Dendritic cell treated with granulocyte-macrophage colony-stimulating factor and Interleukin-4, amounts not matched to agents 40 ng/mL and 50 ng/mL, for 4 days (primary cell): ENCODE results near the gene TLR4.

Experiments
- H3K27ac Mint-ChIP-seq: one replicate; pipeline ENCODE4 v1.8.0; 2022; ENCODE audit warnings: mild to moderate bottlenecking, mixed read lengths
- H3K27me3 Mint-ChIP-seq: one replicate; pipeline ENCODE4 v1.8.0; 2022; ENCODE audit warnings: mild to moderate bottlenecking, mixed read lengths
- H3K36me3 Mint-ChIP-seq: one replicate; pipeline ENCODE4 v1.8.0; 2022; ENCODE audit warnings: low read depth, mixed read lengths
- H3K4me1 Mint-ChIP-seq: one replicate; pipeline ENCODE4 v1.8.0; 2022; ENCODE audit warnings: low read depth, mixed read lengths
- H3K4me3 Mint-ChIP-seq: one replicate; pipeline ENCODE4 v1.8.0; 2022; ENCODE audit warnings: mild to moderate bottlenecking, moderate library complexity, mixed read lengths
- H3K9me3 Mint-ChIP-seq: one replicate; pipeline ENCODE4 v1.8.0; 2022; ENCODE audit warnings: mixed read lengths
- intact Hi-C: fragments of 100-400 bp; cut with micrococcal nuclease; formaldehyde crosslinking; loops from one replicate; pipeline ENCODE4 v1.15.0; 2022

The TLR4 gene

DNA sequence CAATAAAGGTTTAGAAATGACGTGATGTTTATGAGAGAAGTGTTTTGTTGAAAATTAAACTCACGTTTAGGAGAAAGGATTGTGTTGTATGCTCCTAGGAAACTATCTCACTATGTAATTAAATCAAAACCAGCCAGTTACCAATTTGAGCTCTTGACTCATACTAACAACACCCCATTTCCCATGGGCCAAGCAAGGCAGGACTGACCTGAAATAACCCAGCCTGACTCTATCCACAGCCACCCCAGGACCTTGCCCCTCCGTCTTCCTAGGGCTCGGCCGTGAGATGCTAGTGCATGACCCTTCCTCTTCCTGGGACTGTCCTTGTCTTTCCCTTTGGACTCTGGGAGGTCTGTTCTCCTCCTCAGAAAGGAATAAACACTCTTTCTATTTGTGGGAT lies 16.4 kb downstream of the TLR4 start:
- H3K36me3 Mint-ChIP-seq = peaks cover 23% of the 10 kb centered on the region
- peaks cover 74% of the 10 kb centered on the region for H3K4me1 Mint-ChIP-seq
- peak overlapping the region; percentile 53 for H3K27ac Mint-ChIP-seq
- H3K27me3 Mint-ChIP-seq = no peaks in the 10 kb centered on the region
- intact Hi-C loops = loop anchor here (5.0 kb wide), 1 partner anchor 62 kb away; no protein-coding TSS in a partner anchor
- H3K4me3 Mint-ChIP-seq = no peak overlapping the region
- no peaks in the 10 kb centered on the region for H3K9me3 Mint-ChIP-seq

DNA sequence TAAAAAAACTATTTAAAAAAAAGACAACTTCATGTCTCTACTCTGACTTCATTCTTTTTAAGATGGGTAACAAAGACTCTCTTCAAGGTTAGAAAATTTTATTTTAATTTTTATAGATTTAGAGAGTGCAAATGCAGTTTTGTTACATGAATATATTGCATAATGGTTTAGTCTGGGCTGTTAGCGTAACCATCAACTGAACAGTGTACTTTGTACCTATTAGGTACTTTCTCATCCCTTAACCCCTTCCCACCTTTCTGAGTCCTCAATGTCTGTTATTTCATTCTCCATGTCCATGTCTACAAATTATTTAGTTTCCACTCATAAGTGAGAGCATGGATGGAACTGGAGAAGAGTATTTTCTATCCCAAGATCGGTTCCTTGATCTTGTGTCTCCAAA lies 16.8 kb downstream of the TLR4 start:
- intact Hi-C loops = loop anchor here (5.0 kb wide), 1 partner anchor 61 kb away; no protein-coding TSS in a partner anchor
- Mint-ChIP-seq H3K4me1 (peaks cover 74% of the 10 kb centered on the region), H3K4me3 (no peak overlapping the region), H3K27me3 (no peaks in the 10 kb centered on the region), H3K27ac (peak overlapping the region; percentile 53), H3K9me3 (no peaks in the 10 kb centered on the region), H3K36me3 (peaks cover 19% of the 10 kb centered on the region)

DNA sequence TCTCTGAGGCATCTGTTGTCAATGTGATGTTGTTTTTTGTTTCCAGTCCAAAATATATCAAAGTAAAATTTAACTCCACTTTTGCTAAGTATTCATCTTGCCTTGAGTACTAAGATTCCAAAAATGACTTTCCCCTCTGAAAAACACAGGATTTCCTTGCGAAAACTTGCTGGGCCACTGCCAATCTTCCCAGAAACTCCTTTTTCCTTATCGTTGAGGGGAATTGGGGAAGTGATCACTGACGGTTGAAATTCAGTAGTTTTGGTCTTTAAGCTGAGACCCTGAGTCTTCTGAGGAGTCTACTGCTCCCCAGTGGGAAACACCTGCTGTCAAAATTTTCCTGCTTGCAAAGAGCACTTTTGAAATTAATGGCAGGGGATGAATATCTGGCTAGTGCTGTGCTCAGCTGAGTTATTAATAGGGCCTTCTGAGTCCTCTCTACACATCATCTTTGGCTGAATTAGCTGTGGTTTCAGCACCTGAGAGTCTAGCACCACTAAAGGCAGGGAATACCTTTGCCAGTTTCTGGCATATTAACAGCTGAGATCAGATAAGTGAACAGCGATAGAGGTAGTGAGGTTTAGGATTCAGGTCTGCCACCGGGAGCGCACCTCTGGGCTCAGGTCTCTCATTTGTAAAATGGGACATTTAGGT lies 18.0 kb downstream of the TLR4 start:
- H3K9me3 Mint-ChIP-seq = no peaks in the 10 kb centered on the region
- H3K27me3 Mint-ChIP-seq = no peaks in the 10 kb centered on the region
- peaks cover 64% of the 10 kb centered on the region for H3K4me1 Mint-ChIP-seq
- H3K36me3 Mint-ChIP-seq = peaks cover 6% of the 10 kb centered on the region
- intact Hi-C loops = loop anchor here (5.0 kb wide), 1 partner anchor 60 kb away; no protein-coding TSS in a partner anchor
- H3K4me3 Mint-ChIP-seq = no peak overlapping the region
- H3K27ac Mint-ChIP-seq = no peak overlapping the region

DNA sequence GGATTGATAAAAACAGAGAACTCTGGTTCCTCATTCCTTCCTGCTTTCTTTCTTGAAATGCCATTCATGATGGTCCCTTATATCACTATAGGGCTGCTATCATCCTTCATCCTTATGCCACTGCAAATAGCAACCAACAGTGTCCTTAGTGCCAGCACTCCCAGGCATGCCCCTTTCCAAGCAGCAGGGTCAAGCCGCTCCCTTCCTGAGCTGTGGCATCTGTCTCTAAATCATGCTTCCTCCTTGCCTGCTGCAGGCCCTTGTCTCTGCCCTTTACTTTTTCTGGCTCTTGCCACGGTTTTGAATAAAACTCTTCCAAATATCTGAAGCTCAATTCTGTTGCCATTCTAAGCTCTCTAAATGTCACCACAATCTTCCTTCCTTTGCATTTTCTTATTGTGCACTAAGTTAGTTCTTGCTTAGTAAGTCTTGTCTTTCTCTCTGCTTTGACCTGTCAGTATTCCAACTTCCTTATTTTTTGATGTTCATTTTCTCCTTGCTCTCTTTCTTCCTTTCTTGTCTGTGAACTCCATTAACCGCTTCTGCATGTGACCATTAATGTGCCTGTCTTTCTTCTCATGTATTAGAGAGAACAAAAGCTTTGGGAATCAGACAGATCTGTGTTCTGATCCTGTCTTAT lies 19.9 kb downstream of the TLR4 start:
- Mint-ChIP-seq H3K27me3 (no peaks in the 10 kb centered on the region), H3K27ac (peak overlapping the region; percentile 78), H3K36me3 (no peaks in the 10 kb centered on the region), H3K4me3 (peak overlapping the region; percentile 39), H3K9me3 (no peaks in the 10 kb centered on the region), H3K4me1 (peaks cover 57% of the 10 kb centered on the region)
- intact Hi-C loops = loop anchor here (5.0 kb wide), 1 partner anchor 58 kb away; no protein-coding TSS in a partner anchor

DNA sequence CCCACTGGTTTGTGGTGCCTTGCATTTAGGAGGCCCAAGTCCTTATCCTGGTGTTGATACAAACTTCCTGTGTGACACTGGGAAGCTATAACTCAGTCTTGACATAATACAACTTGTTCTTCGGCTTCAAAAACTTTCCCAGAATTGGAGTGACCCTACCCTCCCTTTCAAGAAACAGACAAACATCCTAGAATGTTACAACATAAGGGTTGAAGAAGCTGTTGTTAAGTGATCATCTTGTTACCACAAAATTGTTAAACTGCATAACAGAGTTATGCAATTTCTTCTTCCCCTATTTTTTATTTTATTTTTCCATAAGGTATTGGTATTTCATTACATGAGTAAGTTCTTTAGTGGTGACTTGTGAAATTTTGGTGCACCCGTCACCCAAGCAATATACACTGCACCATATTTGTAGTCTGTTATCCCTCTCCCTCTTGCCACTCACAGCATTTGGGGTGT lies 21.3 kb downstream of the TLR4 start:
- Mint-ChIP-seq H3K4me1 (peaks cover 69% of the 10 kb centered on the region), H3K36me3 (no peaks in the 10 kb centered on the region), H3K9me3 (no peaks in the 10 kb centered on the region), H3K27me3 (no peaks in the 10 kb centered on the region), H3K27ac (no peak overlapping the region), H3K4me3 (no peak overlapping the region)
- intact Hi-C loops = no loop called here

DNA sequence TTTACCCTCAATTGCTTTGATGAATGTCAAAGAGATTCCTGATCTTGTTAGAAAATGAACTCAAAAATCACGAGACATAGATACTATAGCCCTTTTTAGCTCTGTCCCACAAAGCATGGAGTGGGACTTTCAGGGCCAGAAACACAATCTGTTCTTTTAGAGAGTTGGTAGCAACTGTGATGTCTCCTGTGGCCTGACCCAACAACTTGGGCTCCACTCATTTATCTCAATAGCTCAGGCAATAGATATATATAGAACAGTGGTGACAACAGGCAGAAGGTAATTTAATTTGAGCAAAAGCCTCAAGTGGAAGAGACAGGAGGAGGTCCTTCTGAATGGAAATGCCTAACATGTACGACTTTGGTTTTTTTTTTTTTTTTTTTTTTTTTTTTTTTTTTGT lies 25.2 kb downstream of the TLR4 start:
- Mint-ChIP-seq H3K36me3 (no peaks in the 10 kb centered on the region), H3K27me3 (no peaks in the 10 kb centered on the region), H3K4me1 (peaks cover 59% of the 10 kb centered on the region), H3K9me3 (no peaks in the 10 kb centered on the region), H3K4me3 (no peak overlapping the region), H3K27ac (no peak overlapping the region)
- intact Hi-C loops = no loop called here

DNA sequence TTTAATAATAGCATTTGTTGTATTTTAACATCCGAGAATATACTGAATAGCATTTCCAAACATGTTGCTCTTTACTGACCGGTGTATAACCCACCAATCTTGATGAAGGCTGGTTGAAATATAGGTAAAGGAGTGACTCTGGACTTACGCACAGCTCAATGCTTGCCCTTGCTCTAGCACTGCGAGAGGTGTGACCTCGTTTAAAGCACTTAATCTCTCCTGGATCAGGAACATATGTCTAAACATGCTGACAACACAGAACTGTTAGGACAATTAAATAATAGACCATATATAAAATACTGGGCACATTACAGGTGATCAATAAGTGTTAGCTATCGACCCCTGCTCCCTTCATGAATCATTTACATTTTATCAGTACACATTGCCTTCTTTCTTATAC lies 28.3 kb downstream of the TLR4 start:
- Mint-ChIP-seq H3K27me3 (no peaks in the 10 kb centered on the region), H3K9me3 (no peaks in the 10 kb centered on the region), H3K4me1 (peaks cover 45% of the 10 kb centered on the region), H3K36me3 (no peaks in the 10 kb centered on the region), H3K27ac (no peak overlapping the region), H3K4me3 (no peak overlapping the region)
- intact Hi-C loops = no loop called here

DNA sequence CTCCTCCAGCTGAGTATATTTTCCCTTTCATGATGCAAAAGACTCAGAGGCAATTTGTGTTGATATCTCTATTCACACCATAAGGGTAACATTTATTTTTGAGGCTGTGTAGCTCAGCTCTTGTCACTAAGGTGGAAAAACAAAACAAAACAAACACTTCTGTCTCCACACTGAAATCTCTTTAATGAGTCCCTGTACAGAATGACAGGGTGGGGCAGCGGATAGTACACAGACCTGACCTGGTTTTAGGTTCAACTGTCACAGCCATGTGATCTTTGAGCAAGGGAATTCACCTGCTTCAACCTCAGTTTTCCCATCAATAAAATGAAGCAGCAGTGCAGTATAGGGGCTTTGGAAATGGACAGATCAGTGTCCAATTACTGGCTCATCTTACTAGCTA lies 29.3 kb downstream of the TLR4 start:
- no peaks in the 10 kb centered on the region for H3K36me3 Mint-ChIP-seq
- intact Hi-C loops = no loop called here

DNA sequence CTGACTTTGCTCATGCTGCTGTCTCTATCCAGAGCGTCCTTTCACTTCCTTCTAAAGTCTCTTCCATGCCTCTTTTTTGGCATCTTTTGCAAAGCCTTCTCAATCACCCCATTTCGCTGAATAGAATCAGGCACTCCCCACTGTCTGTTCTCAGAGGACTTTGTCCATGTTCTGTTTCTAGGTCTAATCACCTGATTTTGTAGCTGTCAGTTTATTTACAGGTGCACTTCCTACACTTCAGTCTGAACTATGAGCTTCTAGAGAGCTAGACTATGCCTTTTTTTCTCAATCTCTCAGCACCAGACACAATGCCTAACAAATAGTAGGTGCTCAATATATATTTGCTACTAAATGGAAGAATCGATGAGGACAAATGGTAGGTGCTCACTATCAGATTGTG lies 29.9 kb downstream of the TLR4 start:
- no peaks in the 10 kb centered on the region for H3K36me3 Mint-ChIP-seq
- no peak overlapping the region for H3K27ac Mint-ChIP-seq
- no peaks in the 10 kb centered on the region for H3K27me3 Mint-ChIP-seq
- intact Hi-C loops = no loop called here
- H3K9me3 Mint-ChIP-seq = no peaks in the 10 kb centered on the region
- H3K4me3 Mint-ChIP-seq = no peak overlapping the region
- peaks cover 46% of the 10 kb centered on the region for H3K4me1 Mint-ChIP-seq

More for the DNA sequence above, 29.3 kb downstream of the TLR4 start:
- no peaks in the 10 kb centered on the region for H3K27me3 Mint-ChIP-seq
- no peaks in the 10 kb centered on the region for H3K9me3 Mint-ChIP-seq
- no peak overlapping the region for H3K4me3 Mint-ChIP-seq
- peak overlapping the region; percentile 0 for H3K27ac Mint-ChIP-seq
- peaks cover 46% of the 10 kb centered on the region for H3K4me1 Mint-ChIP-seq

DNA sequence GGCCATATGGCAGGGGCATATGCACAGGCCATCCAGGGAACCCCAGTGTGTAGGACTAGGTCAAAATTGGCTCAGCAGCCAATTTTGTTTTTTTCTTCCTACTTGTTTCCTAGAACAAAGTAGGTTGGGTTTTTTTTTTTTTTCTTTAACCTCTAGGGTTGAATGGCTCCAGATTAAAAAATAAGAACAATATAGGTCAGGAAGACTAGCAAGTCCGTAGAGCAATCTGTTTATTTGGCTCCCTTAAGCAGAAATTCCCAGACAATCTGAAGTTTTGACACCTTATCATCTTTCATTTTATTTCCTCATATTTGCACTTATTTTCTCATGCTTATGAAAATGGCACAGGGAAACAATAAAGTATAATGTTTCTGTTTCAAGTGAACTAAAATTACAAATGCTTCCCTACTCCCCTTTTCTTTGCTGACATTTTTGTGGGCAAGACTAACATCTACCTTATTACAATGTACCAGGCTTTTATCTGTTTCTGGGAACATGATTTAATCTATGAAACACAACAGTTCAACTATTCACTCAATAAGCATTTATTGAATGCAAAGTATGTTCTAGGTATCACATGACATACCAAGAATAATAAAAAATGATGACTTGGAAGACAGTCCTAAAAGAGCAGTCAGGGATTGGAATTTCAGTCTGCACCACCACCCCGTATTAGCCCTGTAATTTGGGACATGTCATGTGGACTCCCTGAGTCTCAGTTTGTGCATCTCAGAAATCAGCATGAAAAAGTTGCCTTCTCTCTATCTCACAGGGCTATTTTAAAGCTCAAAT lies 30.5 kb downstream of the TLR4 start:
- H3K27ac Mint-ChIP-seq = no peak overlapping the region
- no peaks in the 10 kb centered on the region for H3K9me3 Mint-ChIP-seq
- H3K4me3 Mint-ChIP-seq = no peak overlapping the region
- intact Hi-C loops = no loop called here
- H3K27me3 Mint-ChIP-seq = no peaks in the 10 kb centered on the region
- no peaks in the 10 kb centered on the region for H3K36me3 Mint-ChIP-seq
- H3K4me1 Mint-ChIP-seq = peaks cover 40% of the 10 kb centered on the region

DNA sequence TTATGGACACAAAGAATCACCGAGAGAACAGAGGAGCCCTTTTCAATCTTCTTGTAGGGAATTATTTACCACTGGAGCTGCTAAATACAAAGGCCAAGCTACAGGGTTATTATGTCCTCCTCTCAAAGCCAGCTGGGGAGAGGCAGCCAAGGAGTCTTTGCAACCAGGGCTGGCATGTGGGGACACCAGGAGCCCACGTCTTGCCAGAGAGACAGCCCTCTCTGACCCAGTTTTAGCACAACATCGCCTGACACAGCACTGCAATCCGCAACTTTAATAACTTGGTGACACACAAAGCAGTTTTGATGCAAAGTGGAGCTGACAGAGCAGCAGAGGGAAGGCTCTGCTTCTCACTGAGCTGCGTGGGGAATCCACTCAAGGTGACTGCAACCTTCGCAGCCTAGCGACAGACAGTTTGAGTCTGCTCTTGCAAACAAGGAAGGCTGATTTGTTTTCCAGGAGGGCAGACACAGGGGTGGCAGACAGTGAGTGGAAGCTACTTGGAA lies 33.6 kb downstream of the TLR4 start:
- intact Hi-C loops = no loop called here

DNA sequence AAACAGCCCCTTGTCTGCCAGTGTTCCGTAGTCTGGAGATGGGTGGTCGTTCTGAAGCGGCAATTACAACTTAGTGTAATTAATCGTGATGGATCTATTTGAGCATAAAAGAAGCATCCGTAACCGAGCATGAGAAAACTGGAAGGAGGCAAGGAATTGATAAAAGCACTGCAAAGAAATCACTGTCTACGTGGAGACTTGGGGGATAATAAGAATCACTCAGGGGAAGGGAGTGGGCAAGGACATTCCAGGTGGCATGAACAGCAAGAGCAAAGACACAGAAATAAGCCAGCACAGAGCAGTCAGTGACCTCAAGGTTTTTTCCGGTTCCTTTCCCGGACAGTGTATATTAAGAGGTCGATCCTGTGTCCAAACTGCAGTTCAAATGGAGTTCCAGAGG lies 35.0 kb downstream of the TLR4 start:
- H3K4me3 Mint-ChIP-seq = no peak overlapping the region

More for the DNA sequence above, 33.6 kb downstream of the TLR4 start:
- no peaks in the 10 kb centered on the region for H3K9me3 Mint-ChIP-seq
- peaks cover 6% of the 10 kb centered on the region for H3K27me3 Mint-ChIP-seq
- no peak overlapping the region for H3K4me3 Mint-ChIP-seq
- no peak overlapping the region for H3K27ac Mint-ChIP-seq
- no peaks in the 10 kb centered on the region for H3K36me3 Mint-ChIP-seq
- H3K4me1 Mint-ChIP-seq = peaks cover 22% of the 10 kb centered on the region

DNA sequence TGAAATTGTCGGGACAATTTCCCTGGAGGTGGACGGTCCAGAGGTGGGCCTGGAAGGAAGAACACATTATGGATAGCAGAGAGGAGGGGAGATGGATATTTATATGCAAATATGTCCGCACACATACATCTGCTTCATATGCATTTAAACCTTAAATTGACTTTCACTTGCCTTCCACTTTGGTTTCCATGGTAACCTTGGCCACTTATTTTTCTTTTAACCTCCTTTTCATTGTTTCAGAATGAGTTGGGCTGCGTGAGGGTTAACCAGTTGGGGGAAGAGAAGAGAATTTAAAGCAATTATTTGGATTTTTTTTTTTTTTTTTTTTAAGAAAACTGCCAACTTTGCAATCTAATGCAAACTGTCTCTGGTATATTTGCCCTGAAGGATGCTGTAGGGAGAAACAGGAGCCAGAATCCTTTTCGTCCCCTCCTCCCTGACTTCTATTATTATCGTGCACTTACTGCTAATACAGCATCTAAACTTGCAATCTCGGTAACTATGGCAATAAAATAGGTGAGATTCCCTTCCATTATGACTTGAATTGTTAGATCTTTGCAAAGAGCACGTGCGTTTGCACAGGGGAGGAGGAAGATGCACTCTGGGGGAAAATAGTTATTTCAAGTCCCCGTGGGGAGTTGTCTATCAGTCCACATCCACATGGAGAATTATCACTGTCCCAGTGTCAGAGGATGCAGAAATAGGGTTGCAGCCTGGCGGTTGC lies 35.6 kb downstream of the TLR4 start:
- Mint-ChIP-seq H3K4me1 (peaks cover 18% of the 10 kb centered on the region), H3K36me3 (no peaks in the 10 kb centered on the region), H3K4me3 (no peak overlapping the region), H3K27ac (no peak overlapping the region), H3K9me3 (no peaks in the 10 kb centered on the region), H3K27me3 (peaks cover 6% of the 10 kb centered on the region)
- intact Hi-C loops = loop anchor here (5.0 kb wide), 1 partner anchor 32 kb away; no protein-coding TSS in a partner anchor

More for the DNA sequence above, 35.0 kb downstream of the TLR4 start:
- Mint-ChIP-seq H3K9me3 (no peaks in the 10 kb centered on the region), H3K4me1 (peaks cover 13% of the 10 kb centered on the region), H3K27ac (no peak overlapping the region), H3K36me3 (no peaks in the 10 kb centered on the region), H3K27me3 (peaks cover 6% of the 10 kb centered on the region)
- intact Hi-C loops = no loop called here
